Kidney (tissue), 14 donors: Measurements from ENCODE around the gene HS1BP3. TPM values are rescaled to one million over a fixed set of nuclear protein-coding genes. Genes with fewer than 3 reads are reported as not detected.

Source experiments
- DNase-seq, 5 donors: peaks; one replicate each; pipeline ENCODE4 v3.0.0-alpha.2; 2013 to 2020
- FAIRE-seq: peaks from 2 replicates; lab custom pipeline; 2012; peaks lifted over from hg19 to GRCh38; lab: Jason Lieb, UNC
- H3K27ac ChIP-seq, 2 donors: one replicate each; pipeline ENCODE4 v1.7.0; 2013; ENCODE audit warnings: low read depth in 2 of 2, low read length in 2 of 2, inconsistent platforms in 1 of 2
- H3K27me3 ChIP-seq: one replicate; pipeline ENCODE4 v1.7.1; 2013; ENCODE audit warnings: low read length, inconsistent platforms; ENCODE audit not compliant: control insufficient read depth, insufficient read depth
- H3K36me3 ChIP-seq, 3 donors: one replicate each; pipeline versions ENCODE4 v1.7.0 to v1.7.1; 2013; ENCODE audit warnings: low read length in 3 of 3, control low read depth in 1 of 3, inconsistent platforms in 1 of 3; ENCODE audit not compliant: insufficient read depth in 3 of 3, control insufficient read depth in 2 of 3
- H3K4me1 ChIP-seq, 3 donors: one replicate each; pipeline versions ENCODE4 v1.7.0 to v1.7.1; 2013; ENCODE audit warnings: low read length in 3 of 3, inconsistent platforms in 1 of 3, low read depth in 1 of 3; ENCODE audit not compliant: control insufficient read depth in 2 of 3, insufficient read depth in 2 of 3
- H3K4me3 ChIP-seq, 3 donors: one replicate each; pipeline versions ENCODE4 v1.7.0 to v1.8.1; 2013; ENCODE audit warnings: low read length in 3 of 3, control low read depth in 1 of 3, inconsistent platforms in 1 of 3
- H3K9ac ChIP-seq, 3 donors: one replicate each; pipeline versions ENCODE4 v1.7.0 to v1.7.1; 2013; ENCODE audit warnings: low read length in 3 of 3, control low read depth in 1 of 3, inconsistent platforms in 1 of 3
- H3K9me3 ChIP-seq, 3 donors: one replicate each; pipeline versions ENCODE4 v1.7.0 to v1.7.1; 2013; ENCODE audit warnings: low read length in 3 of 3, control low read depth in 1 of 3, inconsistent platforms in 1 of 3; ENCODE audit not compliant: control insufficient read depth in 2 of 3, insufficient read depth in 1 of 3
- intact Hi-C: fragments of 100-400 bp; cut with DNase I; formaldehyde crosslinking; loops from one replicate; pipeline ENCODE4 v1.11.1; 2022
- polyA plus RNA-seq: library from polyadenylated mRNA; stranded (reverse); fragments of 350-450 nt; fragmentation: Illumina TruSeq; extraction: RNeasy Lipid Tissue Mini Kit (QIAGEN cat#74804); gene quantifications from one replicate; pipeline ENCODE4 v1.2.3, GENCODE V29; 2014; ENCODE audit warnings: low read depth, low replicate concordance; ENCODE audit not compliant: insufficient read depth
- total RNA-seq: library from RNA; stranded (reverse); fragmentation: NEBNext Ultra II Directional; extraction: Animal tissue kit (Norgen Biotek cat#: 25700); gene quantifications from one replicate; pipeline ENCODE4 v1.2.1, GENCODE V29; 2021
- TF ChIP-seq, protein P1 (sequence below): IDR thresholded peaks from 3 replicates; pipeline ENCODE4 v1.5.1; 2012; ENCODE audit warnings: mild to moderate bottlenecking, moderate library complexity, borderline replicate concordance; ENCODE audit not compliant: insufficient read depth; ENCODE audit errors: extremely low read depth
- donor health status: control.
- donor health status: control.
- donor health status: control.
- donor health status: control.
- donor health status: control.
- donor health status: DM: yes; HTN: yes; CAD: no.
- donor health status: Normal renal cell carcinoma (clear cell type).

HS1BP3 gene
- total and polyA plus RNA-seq, 2 donors from 2014 or later, result 35.5 to 37.5 TPM

DNA sequence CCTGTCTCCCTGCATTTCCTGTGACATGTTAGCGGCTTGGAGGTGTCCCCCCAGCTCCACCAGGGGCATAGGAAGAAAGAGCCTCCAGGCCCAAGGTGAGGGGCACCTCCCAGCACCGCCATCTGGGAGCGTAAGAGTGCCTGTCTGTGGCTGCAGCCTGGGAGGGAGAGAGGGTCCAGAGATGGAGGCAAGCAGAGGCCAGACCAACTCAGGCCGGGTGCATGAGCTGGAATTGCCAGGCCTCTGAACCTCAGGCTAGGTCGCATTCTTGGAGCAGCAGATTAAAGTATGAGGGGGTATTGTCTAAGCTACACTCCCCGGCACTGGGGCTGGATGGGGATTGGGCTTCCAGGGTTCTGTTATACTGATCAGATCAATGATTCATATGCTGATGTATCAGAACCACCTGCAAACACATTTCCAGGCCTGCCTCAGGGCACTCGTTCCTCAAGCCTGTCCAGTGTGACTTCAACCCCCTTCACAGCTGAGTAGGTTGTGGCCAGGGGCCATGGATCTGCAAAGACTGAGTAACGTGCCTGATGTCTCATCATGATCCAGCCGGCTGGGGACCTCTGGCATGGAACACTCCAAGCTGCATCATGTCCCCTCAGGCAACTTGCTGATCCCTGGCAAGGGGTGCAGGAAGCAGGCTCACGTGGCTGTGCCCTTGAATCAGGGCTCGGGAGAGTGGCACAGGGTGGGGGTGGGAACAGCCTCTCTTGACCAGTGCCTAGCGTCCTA lies 73.2 kb downstream of the HS1BP3 start:
- peak overlapping the region; percentile 82 to 90 for H3K27ac ChIP-seq
- no peaks in the 10 kb centered on the region for H3K36me3 ChIP-seq
- H3K27me3 ChIP-seq, result no peaks in the 10 kb centered on the region
- no peak for FAIRE-seq
- H3K9ac ChIP-seq, result peak overlapping the region in 1 of 3 donors; percentile 35
- DNase-seq, result peak in 1 of 5 donors; percentile 94
- peaks cover 0 to 2% (median 0%) of the 10 kb centered on the region in 3 donors for H3K9me3 ChIP-seq
- no peak overlapping the region for H3K4me3 ChIP-seq
- TF ChIP-seq, protein P1, sequence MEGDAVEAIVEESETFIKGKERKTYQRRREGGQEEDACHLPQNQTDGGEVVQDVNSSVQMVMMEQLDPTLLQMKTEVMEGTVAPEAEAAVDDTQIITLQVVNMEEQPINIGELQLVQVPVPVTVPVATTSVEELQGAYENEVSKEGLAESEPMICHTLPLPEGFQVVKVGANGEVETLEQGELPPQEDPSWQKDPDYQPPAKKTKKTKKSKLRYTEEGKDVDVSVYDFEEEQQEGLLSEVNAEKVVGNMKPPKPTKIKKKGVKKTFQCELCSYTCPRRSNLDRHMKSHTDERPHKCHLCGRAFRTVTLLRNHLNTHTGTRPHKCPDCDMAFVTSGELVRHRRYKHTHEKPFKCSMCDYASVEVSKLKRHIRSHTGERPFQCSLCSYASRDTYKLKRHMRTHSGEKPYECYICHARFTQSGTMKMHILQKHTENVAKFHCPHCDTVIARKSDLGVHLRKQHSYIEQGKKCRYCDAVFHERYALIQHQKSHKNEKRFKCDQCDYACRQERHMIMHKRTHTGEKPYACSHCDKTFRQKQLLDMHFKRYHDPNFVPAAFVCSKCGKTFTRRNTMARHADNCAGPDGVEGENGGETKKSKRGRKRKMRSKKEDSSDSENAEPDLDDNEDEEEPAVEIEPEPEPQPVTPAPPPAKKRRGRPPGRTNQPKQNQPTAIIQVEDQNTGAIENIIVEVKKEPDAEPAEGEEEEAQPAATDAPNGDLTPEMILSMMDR, result peak; percentile 3
- H3K4me1 ChIP-seq, result peaks cover 3 to 69% (median 47%) of the 10 kb centered on the region in 3 donors
- intact Hi-C loops, result no loop called here

DNA sequence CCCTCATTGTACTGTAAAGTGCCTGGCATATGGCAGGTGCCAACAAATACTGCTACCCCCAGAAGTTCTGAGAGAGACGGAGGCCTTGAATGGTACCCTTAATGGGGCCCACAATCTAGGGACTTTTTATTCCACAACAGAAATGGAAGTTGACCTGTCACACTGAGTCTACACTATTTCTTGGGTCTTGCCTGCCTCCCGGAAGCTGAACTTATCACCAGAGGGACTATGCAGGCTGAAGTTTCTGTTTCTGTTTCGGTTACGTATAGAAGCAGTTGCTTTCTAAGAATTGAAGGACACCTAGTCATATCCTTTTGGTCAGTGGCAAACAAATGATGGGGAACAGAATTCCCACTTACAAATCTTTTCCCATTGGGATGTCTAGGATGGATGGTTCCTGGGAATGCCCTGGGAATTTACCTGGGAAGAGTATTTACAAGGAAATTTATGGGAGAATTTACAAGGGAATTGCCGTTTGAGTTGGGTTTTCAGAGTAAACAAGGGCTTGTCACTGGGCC lies 74.2 kb downstream of the HS1BP3 start:
- Histone ChIP-seq H3K36me3 (no peaks in the 10 kb centered on the region), H3K4me1 (peaks cover 3 to 72% (median 55%) of the 10 kb centered on the region in 3 donors), H3K9ac (peak overlapping the region in 1 of 3 donors; percentile 15), H3K27me3 (no peaks in the 10 kb centered on the region), H3K27ac (peak overlapping the region in 1 of 2 donors; percentile 82), H3K4me3 (no peak overlapping the region), H3K9me3 (peaks cover 0 to 2% (median 0%) of the 10 kb centered on the region in 3 donors)
- TF ChIP-seq, protein P1, result no peak
- FAIRE-seq, result no peak
- intact Hi-C loops, result no loop called here
- peak in 1 of 5 donors; percentile 8 for DNase-seq

DNA sequence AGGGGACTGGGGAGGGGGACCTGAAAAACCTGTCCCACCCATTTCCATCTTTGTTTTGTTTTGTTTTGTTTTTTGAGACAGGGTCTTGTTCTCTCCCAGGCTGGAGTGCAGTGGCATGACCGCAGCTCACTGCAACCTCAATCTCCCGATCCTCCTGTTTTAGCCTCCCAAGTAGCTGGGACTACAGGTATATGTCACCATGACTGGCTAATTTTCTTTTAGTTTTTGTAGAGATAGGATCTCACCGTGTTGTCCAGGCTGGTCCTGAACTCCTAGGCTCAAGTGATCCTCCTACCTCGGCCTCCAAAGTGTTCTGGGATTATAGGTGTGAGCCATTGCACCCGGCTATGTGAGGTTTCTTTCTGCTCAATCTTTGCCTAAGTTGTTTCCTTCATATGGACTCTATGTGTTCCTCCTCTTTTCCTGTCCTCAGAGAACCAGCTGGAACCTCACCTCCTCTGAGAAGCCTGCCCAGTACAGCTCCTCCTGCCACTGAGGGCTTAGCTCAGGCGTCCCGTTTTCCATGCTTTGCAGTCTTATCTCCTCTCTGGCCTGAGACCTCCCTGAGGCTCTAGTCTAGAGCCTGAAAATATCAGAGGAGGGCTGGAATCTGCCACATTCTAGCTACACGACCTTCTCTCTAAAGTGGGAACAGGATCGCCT lies 74.8 kb downstream of the HS1BP3 start:
- Histone ChIP-seq H3K27ac (no peak overlapping the region), H3K4me1 (peaks cover 3 to 78% (median 56%) of the 10 kb centered on the region in 3 donors)

More for the DNA sequence above, 74.8 kb downstream of the HS1BP3 start:
- Histone ChIP-seq H3K4me3 (no peak overlapping the region), H3K9me3 (no peaks in the 10 kb centered on the region), H3K27me3 (no peaks in the 10 kb centered on the region), H3K36me3 (no peaks in the 10 kb centered on the region), H3K9ac (peak overlapping the region in 1 of 3 donors; percentile 15)
- FAIRE-seq, result no peak
- intact Hi-C loops, result no loop called here
- peak in 1 of 5 donors; percentile 23 for DNase-seq
- TF ChIP-seq, protein P1, result no peak
